Bronchial epithelial cell (primary cell): Measurements from ENCODE around the gene LMO4. TPM values are rescaled to one million over a fixed set of nuclear protein-coding genes. Genes with fewer than 3 reads are reported as not detected.

Experiments
- DNase-seq: peaks from one replicate; pipeline ENCODE4 v3.0.0-alpha.2; 2010; ENCODE audit warnings: low read depth
- FAIRE-seq: peaks from 2 replicates; lab custom pipeline; 2011; peaks lifted over from hg19 to GRCh38; lab: Jason Lieb, UNC
- H3K27me3 ChIP-seq: 2 replicates; pipeline ENCODE4 v1.5.1; 2011; ENCODE audit warnings: low read length; ENCODE audit not compliant: control insufficient read depth, insufficient read depth
- H3K36me3 ChIP-seq: 2 replicates; pipeline ENCODE4 v1.5.1; 2011; ENCODE audit warnings: low read length; ENCODE audit not compliant: control insufficient read depth, insufficient read depth
- H3K4me3 ChIP-seq: 2 replicates; pipeline ENCODE4 v1.5.1; 2011; ENCODE audit warnings: mild to moderate bottlenecking, low read depth, low read length, control low read depth
- total RNA-seq: library from RNA; depleted of rRNA; stranded (reverse); fragments of >200 nt; gene quantifications from 2 replicates; pipeline ENCODE4 v1.2.1, GENCODE V29; 2014
- TF ChIP-seq, protein P1 (sequence below): IDR thresholded peaks from 2 replicates; pipeline ENCODE4 v1.5.1; 2011; ENCODE audit warnings: mild to moderate bottlenecking, moderate library complexity, low read length, control low read depth, inconsistent platforms; ENCODE audit not compliant: insufficient read depth, severe bottlenecking

The LMO4 gene
- total RNA-seq, 1 donor from 2014 or later = 73.7 TPM

DNA sequence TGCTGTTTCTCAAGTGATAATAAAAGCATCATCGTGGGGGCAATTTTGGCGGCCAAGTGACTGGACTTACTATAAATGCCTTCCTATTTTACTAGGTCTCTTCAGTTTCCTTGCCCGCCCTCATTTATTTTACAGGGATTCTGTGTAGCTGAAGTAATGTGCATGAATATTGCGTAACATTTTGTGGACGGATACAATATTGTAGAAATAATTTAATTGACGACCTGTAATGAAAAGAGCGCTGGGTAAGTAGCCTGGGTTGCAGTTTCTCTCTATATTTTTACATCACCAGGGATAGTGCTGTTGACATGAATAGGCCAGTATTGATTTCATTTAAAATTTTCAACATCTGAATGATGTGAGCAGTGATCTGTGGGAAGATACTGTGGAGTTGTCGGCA, 28.1 kb upstream of the LMO4 start:
- Histone ChIP-seq H3K36me3 (no peaks in the 10 kb centered on the region), H3K27me3 (no peaks in the 10 kb centered on the region), H3K4me3 (no peak overlapping the region)
- TF ChIP-seq, protein P1, sequence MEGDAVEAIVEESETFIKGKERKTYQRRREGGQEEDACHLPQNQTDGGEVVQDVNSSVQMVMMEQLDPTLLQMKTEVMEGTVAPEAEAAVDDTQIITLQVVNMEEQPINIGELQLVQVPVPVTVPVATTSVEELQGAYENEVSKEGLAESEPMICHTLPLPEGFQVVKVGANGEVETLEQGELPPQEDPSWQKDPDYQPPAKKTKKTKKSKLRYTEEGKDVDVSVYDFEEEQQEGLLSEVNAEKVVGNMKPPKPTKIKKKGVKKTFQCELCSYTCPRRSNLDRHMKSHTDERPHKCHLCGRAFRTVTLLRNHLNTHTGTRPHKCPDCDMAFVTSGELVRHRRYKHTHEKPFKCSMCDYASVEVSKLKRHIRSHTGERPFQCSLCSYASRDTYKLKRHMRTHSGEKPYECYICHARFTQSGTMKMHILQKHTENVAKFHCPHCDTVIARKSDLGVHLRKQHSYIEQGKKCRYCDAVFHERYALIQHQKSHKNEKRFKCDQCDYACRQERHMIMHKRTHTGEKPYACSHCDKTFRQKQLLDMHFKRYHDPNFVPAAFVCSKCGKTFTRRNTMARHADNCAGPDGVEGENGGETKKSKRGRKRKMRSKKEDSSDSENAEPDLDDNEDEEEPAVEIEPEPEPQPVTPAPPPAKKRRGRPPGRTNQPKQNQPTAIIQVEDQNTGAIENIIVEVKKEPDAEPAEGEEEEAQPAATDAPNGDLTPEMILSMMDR = no peak
- FAIRE-seq (no peak), DNase-seq (no peak)

DNA sequence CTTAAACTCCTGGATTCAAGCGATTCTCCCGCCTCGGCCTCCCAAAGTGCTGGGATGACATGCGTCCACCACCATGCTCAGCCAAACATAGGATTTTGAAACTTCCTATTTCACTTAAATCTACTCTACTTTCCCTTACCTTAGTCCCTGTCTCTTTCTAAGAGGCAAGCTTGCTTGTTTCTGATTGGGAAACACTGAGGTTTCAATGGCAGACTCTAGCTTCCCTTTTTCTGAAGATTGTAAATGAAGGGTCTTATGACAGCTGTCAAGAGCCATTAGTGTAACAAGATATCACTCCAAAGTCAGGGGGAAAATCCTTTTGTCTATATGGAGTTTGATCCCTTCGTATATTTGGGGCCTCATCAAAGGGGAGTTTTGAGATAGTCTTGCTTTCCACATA, 23.5 kb upstream of the LMO4 start:
- DNase-seq = no peak
- Histone ChIP-seq H3K27me3 (no peaks in the 10 kb centered on the region), H3K36me3 (no peaks in the 10 kb centered on the region), H3K4me3 (no peak overlapping the region)
- TF ChIP-seq, protein P1 = no peak
- FAIRE-seq = no peak

DNA sequence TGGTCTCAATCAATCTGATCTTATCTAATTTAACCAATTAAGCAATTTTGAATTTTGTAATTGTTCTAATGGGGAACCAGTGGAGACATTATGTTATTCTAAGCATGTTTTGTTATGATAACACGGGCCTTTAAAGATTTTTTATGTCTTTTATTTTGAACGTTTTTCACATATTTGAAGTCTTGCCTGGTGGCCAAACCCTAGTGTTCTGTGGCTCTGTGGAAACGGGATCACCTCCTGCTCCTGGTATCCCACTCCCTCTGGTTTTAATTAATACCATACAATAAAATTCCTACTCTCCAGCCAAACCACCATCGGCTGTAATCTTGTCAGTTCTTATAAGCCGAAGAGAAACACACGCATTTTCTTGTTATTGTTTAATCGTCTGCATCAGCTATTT, 22.9 kb upstream of the LMO4 start:
- Histone ChIP-seq H3K36me3 (no peaks in the 10 kb centered on the region), H3K27me3 (no peaks in the 10 kb centered on the region), H3K4me3 (no peak overlapping the region)
- TF ChIP-seq, protein P1 = no peak
- FAIRE-seq = no peak
- no peak for DNase-seq

DNA sequence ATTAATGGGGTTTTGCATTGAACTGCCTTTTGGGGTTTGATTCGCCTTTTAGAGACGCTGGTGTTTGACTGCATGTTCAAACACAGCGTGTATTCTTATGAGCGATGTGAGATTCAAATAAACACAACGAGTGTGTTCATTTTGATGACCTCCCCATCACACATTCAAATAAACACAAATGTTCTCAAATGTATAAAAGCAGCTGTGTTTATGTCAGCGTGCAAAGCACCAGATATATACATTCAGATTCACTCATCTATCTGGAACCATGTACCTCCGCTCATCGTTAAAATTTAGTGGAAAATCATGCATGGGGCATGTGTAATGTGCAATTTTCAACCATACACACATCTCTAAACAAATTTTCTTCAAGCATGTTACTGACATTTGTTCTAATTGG, 21.4 kb upstream of the LMO4 start:
- Histone ChIP-seq H3K4me3 (no peak overlapping the region), H3K27me3 (no peaks in the 10 kb centered on the region), H3K36me3 (no peaks in the 10 kb centered on the region)
- TF ChIP-seq, protein P1 = no peak
- no peak for DNase-seq
- FAIRE-seq = no peak

DNA sequence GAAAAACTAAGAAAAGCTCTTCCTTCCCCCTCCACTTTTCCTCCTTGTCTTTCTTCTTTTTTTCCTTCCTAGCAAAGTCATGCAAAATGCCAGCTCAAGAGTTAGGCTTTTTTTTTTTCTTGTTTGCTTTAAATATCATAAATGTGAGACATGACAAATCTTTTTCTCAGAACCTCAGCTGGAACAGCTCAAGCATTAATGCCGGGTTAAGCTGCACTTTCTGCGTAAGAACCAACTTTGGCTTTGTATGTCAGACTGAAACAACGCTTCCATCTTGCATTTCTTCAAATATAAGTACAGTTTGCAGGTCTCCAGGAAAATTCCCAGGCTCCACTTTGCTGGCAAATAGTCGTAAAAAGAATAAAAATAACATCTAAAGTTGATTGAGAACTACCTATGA, 20.7 kb upstream of the LMO4 start:
- TF ChIP-seq, protein P1 = no peak

DNA sequence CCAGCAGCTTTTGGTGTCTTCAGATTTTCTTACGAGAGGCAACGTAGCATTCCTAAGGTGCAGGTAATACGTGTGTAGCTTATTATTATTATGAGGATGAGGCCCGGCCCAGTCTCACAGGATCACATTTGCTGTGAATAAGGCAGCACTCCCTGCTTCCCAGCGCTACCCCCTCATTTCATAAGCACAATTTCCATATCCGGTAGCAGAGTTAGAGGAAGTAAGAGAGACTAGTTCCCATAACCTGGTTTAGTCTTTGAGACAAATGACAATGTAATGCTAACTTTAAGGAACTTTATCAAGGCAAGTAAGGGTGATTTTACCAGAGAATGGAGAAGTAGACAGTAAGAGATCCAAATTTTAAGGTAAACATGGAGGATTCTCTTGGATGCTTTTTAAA, 14.6 kb upstream of the LMO4 start:
- Histone ChIP-seq H3K4me3 (no peak overlapping the region), H3K36me3 (no peaks in the 10 kb centered on the region), H3K27me3 (no peaks in the 10 kb centered on the region)
- no peak for FAIRE-seq
- TF ChIP-seq, protein P1 = no peak
- no peak for DNase-seq

More for the DNA sequence above, 20.7 kb upstream of the LMO4 start:
- no peak overlapping the region for H3K4me3 ChIP-seq
- DNase-seq = no peak
- no peaks in the 10 kb centered on the region for H3K36me3 ChIP-seq
- H3K27me3 ChIP-seq = no peaks in the 10 kb centered on the region
- FAIRE-seq = no peak
